ACC112 (cell line): ENCODE data around the gene CDH4.

Source experiments
- H2AFZ ChIP-seq: fragments of 200-600 bp; sonication (generic); one replicate; pipeline ENCODE4 v1.6.0; 2017; ENCODE audit warnings: antibody characterized with exemption, low read length; ENCODE audit not compliant: unreplicated experiment
- H3K27ac ChIP-seq: fragments of 200-600 bp; sonication (generic); 2 replicates; pipeline ENCODE4 v1.5.1; 2014; ENCODE audit warnings: low read depth, mild to moderate bottlenecking, antibody characterized with exemption, low read length, moderate library complexity
- H3K27me3 ChIP-seq: fragments of 200-600 bp; sonication (generic); 2 replicates; pipeline ENCODE4 v1.6.1; 2014; ENCODE audit warnings: mild to moderate bottlenecking, antibody characterized with exemption, low read length, moderate library complexity, mixed read lengths; ENCODE audit not compliant: insufficient read depth
- H3K36me3 ChIP-seq: fragments of 200-600 bp; sonication (generic); 2 replicates; pipeline ENCODE4 v1.6.1; 2016; ENCODE audit warnings: mild to moderate bottlenecking, antibody characterized with exemption, low read length, moderate library complexity, mixed read lengths; ENCODE audit not compliant: insufficient read depth
- H3K4me1 ChIP-seq: fragments of 200-600 bp; sonication (generic); one replicate; pipeline ENCODE4 v1.6.1; 2016; ENCODE audit warnings: low read length, mixed read lengths; ENCODE audit not compliant: insufficient read depth, unreplicated experiment, control insufficient read depth
- H3K4me3 ChIP-seq: fragments of 200-600 bp; sonication (generic); 2 replicates; pipeline ENCODE4 v1.5.1; 2014; ENCODE audit warnings: mild to moderate bottlenecking, low read depth, low read length
- H3K79me2 ChIP-seq: fragments of 200-600 bp; sonication (generic); one replicate; pipeline ENCODE4 v1.6.0; 2016; ENCODE audit warnings: low read length; ENCODE audit not compliant: control insufficient read depth, unreplicated experiment, insufficient read depth

The CDH4 gene

DNA sequence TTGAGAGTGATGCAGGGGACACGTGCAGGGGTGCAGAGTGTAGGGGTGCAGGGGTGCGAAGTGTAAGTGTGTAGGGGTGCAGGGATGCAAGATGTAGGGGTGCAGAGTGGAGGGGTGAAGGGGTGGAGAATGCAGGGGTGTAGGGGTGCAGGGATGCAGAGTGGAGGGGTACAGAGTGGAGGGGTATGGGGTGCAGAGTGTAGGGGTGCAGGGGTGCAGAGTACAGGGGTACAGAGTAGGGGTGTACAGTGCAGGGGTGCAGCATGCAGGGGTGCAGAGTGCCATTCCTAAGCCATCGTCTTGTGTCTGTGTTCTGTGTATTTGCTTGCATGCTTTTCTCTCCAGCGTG lies 468.3 kb downstream of the CDH4 start:
- H3K4me1 ChIP-seq = no peaks in the 10 kb centered on the region
- H3K27me3 ChIP-seq = peaks cover 16% of the 10 kb centered on the region
- no peaks in the 10 kb centered on the region for H3K36me3 ChIP-seq
- no peak overlapping the region for H3K27ac ChIP-seq
- H2AFZ ChIP-seq = no peak overlapping the region
- H3K4me3 ChIP-seq = no peak overlapping the region
- no peaks in the 10 kb centered on the region for H3K79me2 ChIP-seq

DNA sequence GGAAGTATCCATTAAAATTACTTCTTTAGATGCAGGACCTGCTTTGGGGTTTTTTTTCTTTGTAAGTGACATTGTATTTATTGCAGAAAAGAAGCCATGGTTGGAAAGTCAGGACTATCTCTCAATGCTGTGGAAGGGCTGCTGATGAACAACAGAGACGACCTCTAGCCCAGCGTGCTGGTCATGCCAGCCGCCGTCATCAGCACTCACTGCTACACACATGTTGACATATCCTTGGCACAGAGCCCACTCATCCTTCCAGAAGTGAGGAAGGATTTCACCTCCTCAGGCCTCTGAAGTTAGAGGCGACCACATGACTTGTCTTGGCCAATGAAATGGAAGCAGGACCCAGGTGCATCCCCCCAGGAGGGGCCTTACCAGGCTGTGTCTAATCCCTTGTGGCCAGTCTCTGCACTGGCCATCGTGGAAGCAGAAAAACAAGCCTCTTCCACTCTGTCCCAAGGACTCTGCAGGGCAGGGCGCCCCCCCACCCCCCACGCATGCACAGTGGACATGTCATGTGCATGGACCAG lies 470.2 kb downstream of the CDH4 start:
- Histone ChIP-seq H3K4me3 (no peak overlapping the region), H3K4me1 (no peaks in the 10 kb centered on the region), H3K27ac (no peak overlapping the region), H3K79me2 (no peaks in the 10 kb centered on the region), H3K36me3 (no peaks in the 10 kb centered on the region), H3K27me3 (peaks cover 16% of the 10 kb centered on the region), H2AFZ (no peak overlapping the region)

DNA sequence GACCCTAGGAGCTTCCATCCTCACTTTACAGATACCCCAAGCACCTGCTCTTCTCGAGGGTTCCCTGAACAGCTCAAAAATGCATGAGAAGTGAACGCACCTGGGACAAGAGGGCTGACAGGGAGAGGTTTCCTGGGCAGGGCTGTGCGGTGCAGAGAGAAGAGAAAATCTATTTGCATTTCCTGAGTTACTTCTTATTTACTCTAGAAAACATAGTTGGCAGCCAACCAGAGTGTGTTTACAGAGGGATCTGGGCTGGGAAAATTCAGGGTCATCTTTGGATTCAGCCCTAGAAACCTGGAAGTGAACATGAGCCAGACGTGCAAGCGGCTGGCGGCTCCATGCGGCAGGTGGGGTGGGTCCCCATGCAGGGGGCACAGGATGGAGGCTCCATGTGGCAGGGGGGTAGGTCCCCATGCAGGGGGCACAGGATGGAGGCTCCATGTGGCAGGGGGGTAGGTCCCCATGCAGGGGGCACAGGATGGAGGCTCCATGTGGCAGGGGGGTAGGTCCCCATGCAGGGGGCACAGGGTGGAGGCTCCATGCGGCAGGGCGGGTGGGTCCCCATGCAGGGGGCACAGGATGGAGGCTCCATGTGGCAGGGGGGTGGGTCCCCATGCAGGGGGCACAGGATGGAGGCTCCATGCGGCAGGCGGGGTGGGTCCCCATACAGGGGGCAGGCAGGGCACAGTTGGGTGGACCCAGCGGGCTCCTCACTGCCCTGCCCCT lies 471.6 kb downstream of the CDH4 start:
- Histone ChIP-seq H3K27me3 (peaks cover 16% of the 10 kb centered on the region), H2AFZ (no peak overlapping the region), H3K27ac (no peak overlapping the region), H3K4me3 (no peak overlapping the region), H3K36me3 (no peaks in the 10 kb centered on the region), H3K4me1 (no peaks in the 10 kb centered on the region), H3K79me2 (no peaks in the 10 kb centered on the region)

DNA sequence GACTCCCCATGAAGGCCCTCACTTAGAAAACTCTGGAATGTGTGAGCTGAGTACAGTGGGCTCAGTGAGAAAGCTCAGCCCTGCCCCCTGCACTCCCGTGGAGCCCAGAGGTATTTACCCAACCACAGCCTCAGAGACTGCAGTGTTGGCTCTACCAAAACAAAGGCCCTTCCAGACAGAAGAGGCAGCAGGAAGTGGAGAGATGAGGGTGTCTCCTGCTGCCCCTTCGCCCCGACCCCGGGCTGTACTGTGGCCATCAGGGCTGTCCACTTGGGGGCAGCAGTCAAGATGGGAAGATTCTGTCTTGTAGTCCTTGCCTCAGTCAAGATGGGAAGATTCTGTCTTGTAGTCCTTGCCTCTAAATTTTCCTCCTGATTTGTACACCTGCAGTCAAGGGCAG lies 472.3 kb downstream of the CDH4 start:
- no peaks in the 10 kb centered on the region for H3K36me3 ChIP-seq
- no peaks in the 10 kb centered on the region for H3K4me1 ChIP-seq
- no peaks in the 10 kb centered on the region for H3K79me2 ChIP-seq
- no peak overlapping the region for H3K27ac ChIP-seq
- no peak overlapping the region for H2AFZ ChIP-seq
- H3K4me3 ChIP-seq = no peak overlapping the region
- peaks cover 15% of the 10 kb centered on the region for H3K27me3 ChIP-seq

DNA sequence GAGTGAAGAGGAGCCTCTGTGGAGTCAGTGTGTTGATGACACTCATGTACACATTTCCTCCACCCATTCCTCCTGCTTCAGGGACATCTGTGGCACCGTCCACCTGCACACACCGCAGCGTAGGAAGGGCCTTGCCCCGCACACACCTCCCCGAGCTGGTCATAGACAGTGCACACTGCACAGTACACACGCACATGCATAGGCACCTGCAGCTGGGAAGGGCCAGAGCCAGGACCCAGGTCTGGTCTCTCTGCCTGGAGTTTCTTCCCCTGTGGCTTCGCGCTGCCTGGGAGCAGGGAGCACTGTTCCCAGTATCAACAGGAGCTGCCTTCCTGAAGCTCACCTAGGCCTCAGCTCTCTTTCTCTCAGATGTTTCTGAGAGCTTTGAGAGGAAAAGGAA lies 473.1 kb downstream of the CDH4 start:
- Histone ChIP-seq H2AFZ (no peak overlapping the region), H3K4me3 (no peak overlapping the region), H3K4me1 (no peaks in the 10 kb centered on the region), H3K36me3 (no peaks in the 10 kb centered on the region), H3K27ac (no peak overlapping the region), H3K27me3 (peaks cover 9% of the 10 kb centered on the region; the same call in 1 of the 2 replicates), H3K79me2 (no peaks in the 10 kb centered on the region)

DNA sequence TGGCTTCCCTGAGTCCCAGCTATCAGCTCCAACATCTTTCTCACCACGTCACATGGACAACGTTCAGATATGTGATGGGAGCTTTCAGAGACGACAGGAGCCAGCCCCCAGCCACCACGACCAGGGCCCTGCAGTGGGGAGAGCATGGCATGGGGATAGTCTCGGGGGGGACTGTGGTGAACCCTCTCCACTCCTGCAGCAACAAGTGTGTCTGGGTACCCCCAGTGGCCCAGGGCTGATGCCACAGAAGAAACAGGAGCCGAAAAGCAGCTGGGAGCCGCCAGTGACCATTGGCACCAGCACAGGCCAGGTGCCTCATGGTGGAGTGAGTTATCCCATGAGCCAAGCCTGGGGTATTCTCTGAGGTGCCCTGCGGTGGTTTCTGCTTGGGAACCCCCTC lies 473.9 kb downstream of the CDH4 start:
- H3K79me2 ChIP-seq = no peaks in the 10 kb centered on the region
- no peak overlapping the region for H3K4me3 ChIP-seq
- H3K36me3 ChIP-seq = no peaks in the 10 kb centered on the region
- no peaks in the 10 kb centered on the region for H3K4me1 ChIP-seq
- peaks cover 7% of the 10 kb centered on the region; the same call in 1 of the 2 replicates for H3K27me3 ChIP-seq
- no peak overlapping the region for H2AFZ ChIP-seq
- H3K27ac ChIP-seq = no peak overlapping the region

DNA sequence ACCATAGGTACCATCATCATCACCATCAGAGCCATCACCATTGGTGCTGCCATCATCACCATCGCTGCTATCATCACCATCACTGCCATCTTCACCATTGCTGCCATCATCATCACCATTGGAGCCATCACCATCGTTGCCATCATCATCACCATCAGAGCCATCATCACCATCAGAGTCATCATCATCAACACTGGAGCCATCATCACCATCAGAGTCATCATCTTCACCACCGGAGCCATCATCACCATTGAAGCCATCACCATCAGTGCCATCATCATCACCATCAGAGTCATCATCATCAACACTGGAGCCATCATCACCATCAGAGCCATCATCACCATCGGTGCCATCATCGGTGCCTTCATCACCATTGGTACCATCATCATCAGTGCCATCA lies 474.9 kb downstream of the CDH4 start:
- Histone ChIP-seq H3K4me3 (no peak overlapping the region), H3K36me3 (no peaks in the 10 kb centered on the region), H3K27ac (no peak overlapping the region), H3K79me2 (no peaks in the 10 kb centered on the region), H3K27me3 (no peaks in the 10 kb centered on the region), H3K4me1 (no peaks in the 10 kb centered on the region), H2AFZ (no peak overlapping the region)

DNA sequence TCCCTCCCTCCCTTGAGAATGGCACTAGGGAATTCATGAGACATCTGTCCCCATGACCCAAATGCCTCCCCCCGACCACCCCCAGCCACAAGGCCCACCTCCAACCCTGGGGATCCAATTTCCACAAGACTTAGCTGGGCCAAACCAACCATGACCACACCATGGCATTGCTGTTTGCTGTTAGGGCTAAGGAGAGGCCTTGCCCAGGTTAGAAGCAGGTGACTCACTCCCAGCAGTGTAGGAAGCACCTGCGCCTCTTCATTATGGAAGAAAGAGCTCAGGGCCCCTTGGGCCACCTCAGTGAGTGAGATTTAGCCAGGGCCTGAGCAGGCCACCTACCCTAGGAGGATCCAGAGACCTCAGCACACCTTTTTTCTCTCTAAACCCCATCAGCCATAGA lies 475.7 kb downstream of the CDH4 start:
- H3K4me3 ChIP-seq = no peak overlapping the region
- no peaks in the 10 kb centered on the region for H3K4me1 ChIP-seq
- no peak overlapping the region for H2AFZ ChIP-seq
- H3K27ac ChIP-seq = no peak overlapping the region
- H3K79me2 ChIP-seq = no peaks in the 10 kb centered on the region
- no peaks in the 10 kb centered on the region for H3K27me3 ChIP-seq
- H3K36me3 ChIP-seq = no peaks in the 10 kb centered on the region

DNA sequence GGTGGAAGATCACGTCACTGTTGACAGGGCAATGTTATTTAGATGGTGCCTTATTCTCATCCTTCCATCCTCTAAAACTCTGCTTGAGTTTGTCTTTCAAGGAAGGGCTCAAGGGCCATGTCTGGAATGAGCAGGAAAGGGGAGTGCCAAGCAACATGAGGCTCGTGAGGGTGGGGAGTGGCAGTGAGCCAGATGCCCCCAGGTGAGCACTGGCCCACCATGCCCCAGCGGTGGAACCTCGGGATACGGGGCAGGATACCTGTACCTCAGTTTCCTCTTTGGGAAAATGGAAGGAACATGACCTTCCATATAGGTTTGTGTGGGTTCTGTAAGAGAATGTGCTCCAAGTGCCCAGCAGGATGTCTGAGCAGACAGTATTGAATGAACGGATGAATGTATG lies 476.3 kb downstream of the CDH4 start:
- Histone ChIP-seq H3K4me1 (no peaks in the 10 kb centered on the region), H3K36me3 (no peaks in the 10 kb centered on the region), H3K27me3 (no peaks in the 10 kb centered on the region), H3K79me2 (no peaks in the 10 kb centered on the region), H2AFZ (no peak overlapping the region), H3K27ac (no peak overlapping the region), H3K4me3 (no peak overlapping the region)

DNA sequence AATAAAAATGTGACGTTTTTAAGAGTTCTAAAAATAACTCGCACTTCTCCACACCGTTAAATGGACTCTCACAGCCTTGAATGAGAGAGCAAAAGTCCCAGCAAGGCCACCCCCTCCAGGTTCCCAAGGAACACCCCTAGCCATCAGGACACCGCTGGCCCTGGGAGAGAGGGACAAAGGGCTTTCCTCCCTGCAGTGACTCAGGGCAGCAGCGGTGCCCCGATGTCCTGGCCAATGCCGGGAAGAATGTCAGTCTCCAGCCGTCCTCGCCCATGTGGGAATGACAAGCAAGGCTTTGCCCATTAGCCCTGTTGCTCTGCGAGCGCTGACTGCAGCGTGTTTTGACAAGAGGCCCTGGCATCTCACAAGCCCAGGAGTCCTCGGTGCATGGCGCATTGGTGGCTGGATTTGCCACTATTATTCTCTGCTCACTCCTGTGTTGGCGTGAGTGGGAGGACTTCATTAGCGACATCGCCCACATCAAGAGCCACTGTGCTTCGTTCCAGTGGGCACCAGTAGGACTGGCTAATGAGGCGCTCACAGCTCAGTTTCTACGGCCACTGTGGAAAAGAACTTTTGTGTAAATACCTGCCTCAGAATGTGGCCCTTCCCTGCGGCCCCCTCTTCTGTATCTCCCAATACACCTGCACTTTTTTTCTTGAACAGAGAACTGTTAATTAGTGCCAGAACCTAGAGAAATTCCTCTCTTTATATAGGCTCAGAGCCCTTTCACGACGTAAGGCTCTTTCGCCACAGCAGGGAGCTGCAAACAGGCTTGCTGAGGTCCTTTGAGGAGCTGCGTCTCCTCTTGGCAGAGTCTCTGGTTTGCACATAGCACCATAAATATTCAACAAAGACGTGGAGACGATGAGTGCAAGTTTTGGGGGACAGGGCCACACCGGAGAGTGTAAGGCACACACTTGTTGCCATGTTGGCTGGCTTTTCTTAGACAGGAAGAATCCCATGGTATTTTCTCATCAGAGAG lies 477.0 kb downstream of the CDH4 start:
- Histone ChIP-seq H3K4me3 (no peak overlapping the region), H3K27me3 (no peaks in the 10 kb centered on the region; the same call in 1 of the 2 replicates), H3K4me1 (no peaks in the 10 kb centered on the region), H3K27ac (no peak overlapping the region), H3K79me2 (no peaks in the 10 kb centered on the region), H2AFZ (no peak overlapping the region), H3K36me3 (no peaks in the 10 kb centered on the region)
